ENCODE results near the gene S1PR3.
"Not testable (repeated sequence)": the region's sequence is repeated elsewhere in the genome, so short reads cannot be mapped to it uniquely, and the experiment has no call there.

The S1PR3 gene

DNA sequence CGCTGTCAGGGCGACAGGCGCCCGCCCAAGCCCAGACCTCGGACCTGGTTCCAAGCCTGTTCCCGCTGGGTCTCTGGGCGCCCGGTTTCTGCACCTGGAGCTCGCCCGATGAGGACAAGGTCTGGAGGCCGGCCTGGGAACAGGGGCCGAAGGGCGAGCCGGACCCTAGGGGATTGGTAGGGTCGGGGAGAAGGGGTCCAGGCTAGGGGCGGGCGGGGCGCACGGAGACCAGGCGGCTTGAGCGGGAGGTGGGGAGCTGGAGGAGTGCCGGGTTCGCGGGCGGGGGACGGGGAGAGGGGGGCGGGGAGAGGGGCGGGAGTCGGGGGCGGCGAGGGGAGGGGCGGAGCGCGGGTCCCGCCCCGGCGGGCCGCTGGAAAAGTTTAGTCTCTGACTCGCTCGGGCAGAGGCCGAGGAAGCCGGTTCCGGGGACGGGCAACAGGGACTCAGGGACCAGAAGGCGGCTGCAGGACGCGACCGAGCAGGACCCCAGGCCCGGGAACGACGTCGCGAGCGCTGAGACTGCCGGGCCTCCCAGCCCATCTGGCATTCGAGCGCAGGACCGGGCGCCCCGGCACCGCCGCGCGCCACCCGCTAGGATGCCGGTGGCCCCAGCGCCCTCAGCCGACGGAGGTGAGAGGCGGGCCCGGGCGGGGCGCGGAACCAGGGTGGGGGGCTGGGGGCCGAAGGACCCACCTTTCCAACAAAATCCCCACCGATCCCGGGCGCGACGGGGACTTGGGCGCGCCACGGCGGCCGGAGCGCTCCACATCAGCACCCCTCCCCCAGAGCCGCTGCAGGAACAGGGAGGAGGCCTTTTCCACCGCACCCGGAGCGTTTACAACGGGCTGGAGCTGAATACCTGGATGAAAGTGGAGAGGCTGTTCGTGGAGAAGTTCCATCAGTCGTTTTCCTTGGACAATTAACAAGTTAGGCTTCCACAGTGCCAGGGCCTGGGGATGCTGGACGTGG, at the start of gene S1PR3:
Gene S1PR3, plus strand, starts transcription at position 403 of the 969 bp plus-strand sequence. CDS start 9,733 bp downstream, outside the sequence.
- DNase-seq (ENCODE audit: low spot score): no peak

DNA sequence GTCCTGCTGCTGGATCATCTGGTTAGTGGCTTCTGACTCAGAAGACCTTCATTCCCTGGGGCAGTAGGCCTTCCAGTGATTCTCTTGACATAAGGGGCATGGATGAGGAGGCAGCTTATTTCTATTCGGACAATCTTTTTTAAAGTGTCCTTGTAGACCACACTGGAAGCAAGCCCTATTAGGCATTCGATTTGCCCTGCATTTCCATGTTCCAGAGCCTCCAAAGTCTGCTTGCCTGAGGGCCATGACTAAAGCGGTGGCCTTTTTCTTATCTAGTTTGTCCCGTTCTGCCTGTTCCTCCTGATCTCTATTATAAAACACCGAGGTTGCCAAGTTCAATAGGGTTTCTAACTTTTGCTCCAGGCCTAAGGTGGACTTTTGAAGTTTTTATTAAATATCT, 49.7 kb upstream of the S1PR3 start:
- DNase-seq (ENCODE audit: low spot score): not testable (repeated sequence)

DNA sequence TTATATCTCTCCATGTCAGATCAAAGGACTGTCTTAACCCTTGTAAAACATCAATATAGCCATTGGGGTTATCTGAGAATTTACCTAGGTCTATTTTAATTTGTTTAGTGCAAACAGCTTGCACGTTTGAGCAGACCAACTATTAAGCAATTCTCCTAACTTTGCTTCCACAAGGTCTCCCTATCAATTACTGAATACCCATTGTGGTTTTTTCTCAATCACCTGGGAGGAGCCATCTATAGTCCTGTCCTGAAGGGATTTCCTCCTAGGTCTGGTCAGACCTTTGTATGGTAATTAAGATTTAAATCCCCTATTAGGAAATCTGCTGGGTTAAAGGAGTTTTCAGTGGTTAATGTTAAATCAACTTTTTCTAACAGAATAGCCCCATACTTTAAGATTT, 48.9 kb upstream of the S1PR3 start:
- DNase-seq (ENCODE audit: low spot score): no peak

GRCh38 chr9:88945636-88946333, 45.5 kb upstream of the S1PR3 start:
- DNase-seq (ENCODE audit: low spot score): no peak

DNA sequence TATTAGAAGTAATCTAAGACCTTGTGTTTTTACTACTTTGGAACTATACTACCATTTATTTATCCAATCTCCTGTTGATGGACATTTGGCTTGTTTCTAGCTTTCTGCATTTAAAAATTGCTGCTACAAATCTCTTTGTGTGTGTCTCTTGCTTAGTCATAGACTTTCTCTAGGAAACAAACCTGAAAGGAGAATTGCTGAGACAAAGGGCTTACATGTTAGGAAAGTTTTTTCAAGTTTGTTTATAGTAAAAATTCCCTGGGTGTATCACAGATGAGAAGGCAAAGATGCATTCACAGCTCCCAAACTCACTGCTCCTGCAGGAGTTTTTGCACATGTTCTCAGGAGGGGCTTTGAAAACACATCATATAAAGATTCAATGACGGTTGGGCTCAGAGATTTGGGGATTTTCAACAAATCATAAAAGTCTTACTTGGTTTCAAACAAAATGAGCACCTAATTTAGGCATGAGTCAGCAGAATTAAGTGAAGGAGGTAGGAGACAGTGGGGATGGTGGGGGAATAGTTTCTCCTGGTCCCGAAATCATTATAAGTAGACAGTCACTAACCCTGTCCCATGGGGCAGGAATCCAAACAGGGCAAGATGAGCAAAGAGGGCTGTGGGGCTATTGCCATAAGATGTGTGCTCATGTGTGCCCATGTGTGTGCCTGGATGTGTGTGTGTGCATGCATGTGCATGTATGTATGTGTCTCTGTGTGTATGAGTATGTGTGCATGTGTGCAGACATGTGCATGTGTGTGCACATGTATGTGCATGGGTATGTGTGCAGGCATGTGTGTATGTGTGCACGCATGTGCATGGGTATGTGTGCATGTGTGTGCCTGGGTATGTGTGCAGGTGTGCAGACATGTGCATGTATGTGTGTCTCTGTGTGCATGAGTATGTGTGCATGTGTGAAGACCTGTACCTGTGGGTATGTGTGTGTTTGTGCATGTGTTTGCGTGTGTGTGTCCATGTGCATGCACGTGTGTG, 43.4 kb upstream of the S1PR3 start:
- no peak for DNase-seq (ENCODE audit: low spot score)

- DNase-seq (ENCODE audit: low spot score): no peak
Observed at GRCh38 chr9:88949425-88949824, 41.8 kb upstream of the S1PR3 start.

DNA sequence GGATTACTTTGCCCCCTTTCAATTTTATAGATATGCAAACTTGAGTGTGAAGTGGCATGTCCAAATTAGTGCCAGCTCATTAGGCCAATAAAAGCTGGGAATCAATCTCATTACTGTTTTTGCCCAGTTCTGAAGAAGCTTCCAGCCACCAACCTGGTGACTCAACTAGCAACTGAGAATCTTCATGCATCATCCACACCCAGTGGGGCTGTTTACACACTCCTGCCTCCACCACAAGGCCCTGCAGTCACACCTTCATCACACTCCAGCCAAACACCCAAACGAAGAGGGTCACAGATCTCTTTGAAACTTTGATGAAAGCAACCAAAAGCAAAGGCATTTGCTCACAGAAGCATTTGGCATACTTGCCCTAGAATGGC, 41.3 kb upstream of the S1PR3 start:
- no peak for DNase-seq (ENCODE audit: low spot score)

DNA sequence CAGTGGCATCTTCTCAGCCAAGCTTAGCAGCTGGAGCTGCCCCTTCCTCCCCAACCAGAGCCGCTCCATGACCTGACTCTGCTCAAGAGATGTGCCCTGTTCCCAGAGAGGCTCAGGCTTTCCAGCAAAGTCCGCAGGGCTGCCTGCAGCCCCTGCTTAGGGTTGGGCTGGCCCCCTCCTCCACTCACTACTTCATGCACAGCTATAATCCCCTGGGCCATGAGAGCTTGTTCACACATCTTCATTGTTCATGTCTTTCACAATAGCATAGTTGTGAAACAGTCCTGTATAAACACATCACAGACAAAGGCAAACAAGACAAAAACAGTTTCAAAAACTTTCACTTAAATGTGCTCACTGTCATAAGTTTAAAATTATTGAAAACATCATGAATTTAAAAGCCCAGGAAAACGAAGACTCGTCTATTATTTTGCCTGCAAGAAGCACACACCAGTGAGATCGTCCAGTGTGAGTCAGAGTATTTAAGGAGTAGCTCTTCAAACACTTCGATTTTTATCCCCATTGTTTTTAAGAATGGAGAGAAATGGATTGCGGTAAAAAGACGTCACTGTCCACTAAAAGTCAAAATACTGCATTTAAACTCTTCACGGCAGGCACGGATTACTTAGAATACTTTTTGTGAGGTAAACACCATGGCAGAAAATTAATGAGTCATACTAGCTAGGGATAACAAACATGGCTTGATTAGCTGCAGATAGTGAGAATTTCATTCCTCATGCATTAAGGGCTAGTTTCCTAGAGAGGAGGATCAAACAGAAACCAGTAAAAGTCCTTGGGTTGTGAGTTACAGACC, 40.7 kb upstream of the S1PR3 start:
- DNase-seq (ENCODE audit: low spot score): no peak

- DNase-seq (ENCODE audit: low spot score): no peak
Observed at GRCh38 chr9:88951155-88951542, 40.1 kb upstream of the S1PR3 start.

GRCh38 chr9:88952086-88952615, 39.1 kb upstream of the S1PR3 start:
- no peak for DNase-seq (ENCODE audit: low spot score)

- no peak for DNase-seq (ENCODE audit: low spot score)
Observed at GRCh38 chr9:88952976-88953375, 38.3 kb upstream of the S1PR3 start.

DNA sequence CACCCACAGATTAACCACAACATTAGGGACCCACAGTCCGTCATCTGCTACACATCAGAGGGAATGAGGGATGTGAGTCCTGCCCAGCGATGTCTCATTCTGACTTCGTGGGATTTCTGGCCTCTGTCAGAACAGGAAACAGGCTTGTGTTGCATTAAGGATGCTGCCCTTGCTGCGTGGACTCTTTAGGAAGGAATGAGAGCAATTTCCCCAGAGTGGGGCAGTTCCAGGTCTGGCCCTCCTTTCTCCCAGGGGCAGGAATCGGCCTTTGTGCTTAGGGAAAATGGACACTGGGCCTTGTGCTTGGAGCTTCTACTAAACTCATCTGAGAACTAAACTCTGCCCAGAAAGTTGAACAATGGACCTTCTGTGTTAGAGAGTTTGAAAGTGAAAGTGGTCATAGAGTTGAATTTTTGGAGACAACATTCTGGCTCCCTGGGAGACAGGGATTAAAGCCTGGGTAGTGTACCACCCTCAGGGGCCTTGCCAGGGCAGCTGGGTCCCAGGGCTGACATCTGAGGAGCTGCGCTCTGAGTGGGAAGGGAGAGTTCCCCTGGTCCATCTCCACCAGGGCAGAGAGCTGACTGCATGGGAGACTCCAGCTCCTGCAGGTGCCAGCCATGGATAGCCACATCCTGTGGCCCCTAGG, 37.8 kb upstream of the S1PR3 start:
- DNase-seq (ENCODE audit: low spot score): no peak

DNA sequence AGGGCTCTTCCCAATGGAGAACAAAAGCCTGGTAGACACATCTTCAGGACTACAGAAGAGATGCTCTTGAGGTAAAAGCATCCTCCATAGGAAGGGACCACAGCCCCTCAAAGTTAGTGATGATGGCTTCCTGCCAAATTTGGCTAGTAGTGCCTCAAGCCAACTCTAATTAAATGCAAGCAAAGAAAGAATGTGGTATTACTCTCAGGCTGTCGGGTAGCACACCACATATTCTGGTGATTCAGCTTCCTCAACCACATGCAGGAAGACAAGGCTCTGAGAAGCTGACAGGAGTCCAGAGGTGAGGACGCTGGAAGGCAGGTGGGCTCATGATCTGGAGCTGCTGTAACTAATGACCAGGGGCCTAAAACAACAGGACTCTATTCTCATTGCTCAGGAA, 37.2 kb upstream of the S1PR3 start:
- DNase-seq (ENCODE audit: low spot score): no peak

GRCh38 chr9:88957526-88957925, 33.7 kb upstream of the S1PR3 start:
- no peak for DNase-seq (ENCODE audit: low spot score)

- no peak for DNase-seq (ENCODE audit: low spot score)
Observed at GRCh38 chr9:88959727-88960469, 31.4 kb upstream of the S1PR3 start.

DNA sequence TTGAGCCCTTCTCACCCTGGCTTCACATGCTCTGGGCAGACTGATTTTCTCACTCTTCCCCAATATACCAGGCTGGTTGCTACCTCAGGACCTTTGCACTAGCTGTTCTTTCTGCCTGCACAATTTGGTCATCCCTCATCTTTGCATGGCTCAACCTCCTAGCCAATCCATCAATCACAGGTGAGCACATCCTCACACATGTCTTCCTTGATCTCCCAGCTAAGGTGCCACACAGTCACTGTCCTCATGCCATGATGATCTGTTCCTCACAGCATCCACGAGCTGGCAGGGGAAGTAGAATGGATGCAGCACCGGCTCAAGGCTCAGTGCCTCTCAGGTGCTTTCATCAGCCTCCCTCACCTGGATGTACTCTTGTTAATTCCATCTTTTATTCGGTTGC, 30.6 kb upstream of the S1PR3 start:
- no peak for DNase-seq (ENCODE audit: low spot score)

DNA sequence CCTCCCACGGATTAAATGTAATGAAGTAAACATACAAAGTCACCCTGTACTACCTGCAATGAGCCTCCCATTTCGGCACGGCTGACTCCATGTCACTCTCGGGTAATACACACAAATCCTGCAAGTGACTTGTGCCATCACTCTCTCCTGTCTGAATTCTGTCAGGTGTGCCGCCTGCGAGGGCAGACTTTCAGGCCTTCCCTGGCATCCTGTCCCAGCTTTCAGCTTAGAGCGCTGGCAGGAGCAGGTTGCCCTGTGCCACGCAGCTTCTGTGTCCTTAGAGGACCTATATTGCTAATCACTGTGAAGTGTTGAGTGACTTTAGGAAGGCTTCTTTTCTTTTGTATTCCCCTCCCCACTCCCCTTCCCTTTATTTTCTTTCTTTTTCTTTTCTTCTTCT, 25.8 kb upstream of the S1PR3 start:
- DNase-seq (ENCODE audit: low spot score): no peak

- no peak for DNase-seq (ENCODE audit: low spot score)
Observed at GRCh38 chr9:88966894-88967676, 24.2 kb upstream of the S1PR3 start.

- no peak for DNase-seq (ENCODE audit: low spot score)
Observed at GRCh38 chr9:88968799-88969198, 22.5 kb upstream of the S1PR3 start.
